ENCODE measurements around the gene DNAJC1. TPM values are rescaled to one million over a fixed set of nuclear protein-coding genes. Genes with fewer than 3 reads are reported as not detected.

Gene DNAJC1
- total and polyA plus RNA-seq, 3 donors from 2014 or later = 16.7 to 59.6 (median 59.0) TPM

DNA sequence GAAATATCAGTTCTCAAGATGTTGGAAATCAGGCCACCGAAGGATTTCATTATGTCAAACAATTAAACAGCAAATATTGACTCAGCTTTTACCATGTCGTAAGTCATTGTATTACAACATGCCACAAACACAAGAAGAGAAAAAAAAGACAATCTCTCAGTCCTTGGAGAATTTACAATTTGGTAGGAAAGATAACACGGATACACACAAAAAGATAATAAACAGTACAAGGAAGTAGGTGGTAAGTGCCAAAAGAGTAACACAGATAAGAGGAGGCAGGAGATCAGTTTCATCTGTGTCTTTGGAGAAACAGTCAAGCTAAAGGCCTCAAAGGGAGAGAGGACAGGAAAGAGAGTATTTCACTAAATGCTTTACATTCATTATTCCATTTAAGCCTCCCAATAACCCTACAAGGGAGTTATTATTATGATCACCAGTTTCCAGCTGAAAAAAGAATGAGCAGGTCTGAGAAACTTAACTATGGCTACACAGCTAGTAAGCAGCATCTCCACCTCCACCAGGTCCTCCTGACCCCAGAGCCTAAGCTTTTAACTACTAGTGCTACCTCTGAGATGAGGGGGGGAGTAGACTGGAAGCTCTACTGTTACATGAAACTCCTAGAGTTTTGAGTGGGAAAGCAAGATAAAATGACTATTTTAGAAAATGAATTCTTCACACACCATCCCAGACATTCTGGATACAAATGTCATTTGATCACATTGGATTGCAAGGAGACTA, 13.9 kb upstream of the DNAJC1 start:
- intact Hi-C loops (cut with DNase I; ENCODE audit: low total_unique reads) = no loop called here
- DNase-seq = no peak
- Histone ChIP-seq H3K27me3 (no peaks in the 10 kb centered on the region), H3K27ac (no peak overlapping the region), H3K36me3 (ENCODE audit: low read depth, missing control alignments) (no peaks in the 10 kb centered on the region), H3K4me3 (no peak overlapping the region), H3K9me3 (no peaks in the 10 kb centered on the region), H3K4me1 (no peaks in the 10 kb centered on the region)
- TF ChIP-seq POLR2A (IDR thresholded peaks at IDR 0.05) = no peak
- no peak for TF ChIP-seq CTCF (IDR thresholded peaks at IDR 0.05)
- WGBS, 2 donors = 74 to 76% methylated on average over 3 of the region's 3 CpGs

GRCh38 chr10:22016046-22016705, 12.6 kb upstream of the DNAJC1 start:
- intact Hi-C loops (cut with DNase I; ENCODE audit: low total_unique reads) = no loop called here
- 65 to 72% methylated on average over 5 of the region's 5 CpGs for WGBS, 2 donors
- H3K9me3 ChIP-seq = no peaks in the 10 kb centered on the region
- no peaks in the 10 kb centered on the region for H3K27me3 ChIP-seq
- TF ChIP-seq POLR2A (IDR thresholded peaks at IDR 0.05) (no peak), CTCF (IDR thresholded peaks at IDR 0.05) (no peak)
- no peaks in the 10 kb centered on the region for H3K36me3 ChIP-seq (ENCODE audit: low read depth, missing control alignments)
- no peak for DNase-seq
- no peak overlapping the region for H3K4me3 ChIP-seq
- H3K27ac ChIP-seq = no peak overlapping the region
- no peaks in the 10 kb centered on the region for H3K4me1 ChIP-seq

DNA sequence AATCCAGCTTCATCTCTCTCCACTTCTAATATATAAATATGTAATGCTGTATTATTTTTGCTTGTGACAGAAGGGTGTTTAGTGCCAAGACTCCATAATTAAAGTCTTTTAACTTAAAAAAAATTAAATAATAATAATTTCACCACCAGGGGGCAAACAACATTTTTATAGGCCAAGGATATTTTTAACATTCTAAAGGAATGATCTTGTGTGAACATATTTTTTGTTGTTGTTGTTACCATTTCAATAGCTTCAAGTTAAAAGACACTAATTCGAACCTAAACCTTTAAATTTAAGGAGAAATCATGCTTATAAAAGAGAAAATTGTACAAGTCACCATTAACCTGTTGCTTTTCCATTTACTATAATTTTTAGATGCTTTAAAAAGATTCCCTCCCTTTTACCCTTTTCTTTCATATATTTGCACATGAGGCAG, 7.5 kb upstream of the DNAJC1 start:
- Histone ChIP-seq H3K27me3 (no peaks in the 10 kb centered on the region), H3K36me3 (ENCODE audit: low read depth, missing control alignments) (no peaks in the 10 kb centered on the region), H3K9me3 (no peaks in the 10 kb centered on the region), H3K4me3 (no peak overlapping the region), H3K4me1 (no peaks in the 10 kb centered on the region), H3K27ac (no peak overlapping the region)
- 26 to 38% methylated on average over 1 of the region's 1 CpG for WGBS, 2 donors
- TF ChIP-seq CTCF (IDR thresholded peaks at IDR 0.05) (peak in 2 of 3 experiments; percentile 16 to 90), POLR2A (IDR thresholded peaks at IDR 0.05) (no peak)
- intact Hi-C loops (cut with DNase I; ENCODE audit: low total_unique reads) = no loop called here
- DNase-seq = no peak

GRCh38 chr10:22010539-22010938, 7.0 kb upstream of the DNAJC1 start:
- Histone ChIP-seq H3K9me3 (no peaks in the 10 kb centered on the region), H3K27me3 (no peaks in the 10 kb centered on the region), H3K27ac (no peak overlapping the region), H3K4me1 (no peaks in the 10 kb centered on the region), H3K36me3 (ENCODE audit: low read depth, missing control alignments) (no peaks in the 10 kb centered on the region), H3K4me3 (no peak overlapping the region)
- 57 to 62% methylated on average over 4 of the region's 4 CpGs for WGBS, 2 donors
- TF ChIP-seq CTCF (IDR thresholded peaks at IDR 0.05) (no peak), POLR2A (IDR thresholded peaks at IDR 0.05) (no peak)
- no peak for DNase-seq
- intact Hi-C loops (cut with DNase I; ENCODE audit: low total_unique reads) = no loop called here
